ENCODE measurements around the gene ZNF502. TPM values are rescaled to one million over a fixed set of nuclear protein-coding genes. Genes with fewer than 3 reads are reported as not detected.

The ZNF502 gene
- total RNA-seq, 1 donor from 2014 or later = 2.6 TPM

GRCh38 chr3:44764248-44764647 lies 51.8 kb downstream of the ZNF502 start:
- DNase-seq (ENCODE audit: low read depth in 2 of 2) = no peak

- no peak for DNase-seq (ENCODE audit: low read depth in 2 of 2)
These were observed 59.1 kb downstream of the ZNF502 start for GRCh38 chr3:44771424-44772098.

GRCh38 chr3:44772099-44772442 lies 59.6 kb downstream of the ZNF502 start:
- DNase-seq (ENCODE audit: low read depth in 2 of 2) = no peak

Other genes with a start within 250 kb of the ZNF502 start
- gene ZNF445, start 235.0 kb upstream of the ZNF502 start, total RNA-seq = 3.7 and 5.8 TPM in 2 replicates
- gene ZKSCAN7, start 157.5 kb upstream of the ZNF502 start, total RNA-seq = 0.87 and 1.2 TPM in 2 replicates
- 0.22 and 1.4 TPM in 2 replicates for gene ZNF660, start 127.7 kb upstream of the ZNF502 start, total RNA-seq
- gene ZNF197, start 87.6 kb upstream of the ZNF502 start, total RNA-seq = 6.0 and 6.1 TPM in 2 replicates
- gene ZNF35, start 63.9 kb upstream of the ZNF502 start, total RNA-seq = 9.4 and 14.3 TPM in 2 replicates
- 2.4 and 3.4 TPM in 2 replicates for gene ZNF501, start 17.0 kb downstream of the ZNF502 start, total RNA-seq
- gene KIAA1143, start 49.0 kb downstream of the ZNF502 start, total RNA-seq = 12.2 and 14.1 TPM in 2 replicates
- 1.6 and 4.8 TPM in 2 replicates for gene KIF15, start 49.1 kb downstream of the ZNF502 start, total RNA-seq
- 8.5 and 9.5 TPM in 2 replicates for gene TMEM42, start 149.3 kb downstream of the ZNF502 start, total RNA-seq
- under 0.01 TPM in 1 of 2 replicates, not detected in the other for gene TGM4, start 161.9 kb downstream of the ZNF502 start, total RNA-seq

Measured in lung microvascular endothelial cell (primary cell).